Stimulated activated CD8-positive, alpha-beta memory T cell treated with anti-CD3 and anti-CD28 coated beads, Interleukin-12 subunit alpha, Interleukin-12 subunit beta, amount 100 ng/mL, for 24 hours (primary cell): ENCODE data around the gene IFITM1.
"Not testable (repeated sequence)": the region's sequence is repeated elsewhere in the genome, so short reads cannot be mapped to it uniquely, and the experiment has no call there.

Experiments
- DNase-seq: peaks from one replicate; pipeline ENCODE4 v3.0.0-alpha.2; 2020; ENCODE audit errors: extremely low read depth

The IFITM1 gene

GRCh38 chr11:282630-283360 is 31.0 kb upstream of the IFITM1 start:
- no peak for DNase-seq

DNA sequence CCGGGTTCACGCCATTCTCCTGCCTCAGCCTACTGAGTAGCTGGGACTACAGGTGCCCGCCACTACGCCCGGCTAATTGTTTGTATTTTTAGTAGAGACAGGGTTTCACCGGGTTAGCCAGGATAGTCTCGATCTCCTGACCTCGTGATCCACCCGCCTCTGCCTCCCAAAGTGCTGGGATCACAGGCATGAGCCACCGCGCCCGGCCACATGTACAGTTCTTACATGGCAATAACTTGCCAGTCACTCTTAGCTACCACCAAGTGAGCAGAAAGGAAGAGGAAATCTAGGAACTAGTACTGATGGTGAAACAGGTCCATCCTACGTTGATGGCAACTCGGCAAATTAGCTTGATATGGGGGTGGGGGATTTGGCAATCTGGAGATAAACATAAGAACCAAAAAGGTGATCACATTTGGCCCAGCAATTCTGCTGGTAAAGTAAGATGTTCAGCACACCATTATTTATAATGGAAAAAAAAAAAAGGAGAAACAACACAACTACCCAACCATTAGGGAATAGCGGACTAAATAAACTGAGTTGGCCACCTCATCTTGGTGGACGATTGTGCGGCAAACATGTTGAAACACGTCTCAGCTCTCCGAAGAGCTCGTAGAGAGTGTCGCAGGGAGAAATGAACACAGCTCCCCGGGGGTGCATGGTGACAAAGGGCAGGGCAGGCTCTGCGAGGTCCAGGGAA is 30.3 kb upstream of the IFITM1 start:
- DNase-seq = no peak

DNA sequence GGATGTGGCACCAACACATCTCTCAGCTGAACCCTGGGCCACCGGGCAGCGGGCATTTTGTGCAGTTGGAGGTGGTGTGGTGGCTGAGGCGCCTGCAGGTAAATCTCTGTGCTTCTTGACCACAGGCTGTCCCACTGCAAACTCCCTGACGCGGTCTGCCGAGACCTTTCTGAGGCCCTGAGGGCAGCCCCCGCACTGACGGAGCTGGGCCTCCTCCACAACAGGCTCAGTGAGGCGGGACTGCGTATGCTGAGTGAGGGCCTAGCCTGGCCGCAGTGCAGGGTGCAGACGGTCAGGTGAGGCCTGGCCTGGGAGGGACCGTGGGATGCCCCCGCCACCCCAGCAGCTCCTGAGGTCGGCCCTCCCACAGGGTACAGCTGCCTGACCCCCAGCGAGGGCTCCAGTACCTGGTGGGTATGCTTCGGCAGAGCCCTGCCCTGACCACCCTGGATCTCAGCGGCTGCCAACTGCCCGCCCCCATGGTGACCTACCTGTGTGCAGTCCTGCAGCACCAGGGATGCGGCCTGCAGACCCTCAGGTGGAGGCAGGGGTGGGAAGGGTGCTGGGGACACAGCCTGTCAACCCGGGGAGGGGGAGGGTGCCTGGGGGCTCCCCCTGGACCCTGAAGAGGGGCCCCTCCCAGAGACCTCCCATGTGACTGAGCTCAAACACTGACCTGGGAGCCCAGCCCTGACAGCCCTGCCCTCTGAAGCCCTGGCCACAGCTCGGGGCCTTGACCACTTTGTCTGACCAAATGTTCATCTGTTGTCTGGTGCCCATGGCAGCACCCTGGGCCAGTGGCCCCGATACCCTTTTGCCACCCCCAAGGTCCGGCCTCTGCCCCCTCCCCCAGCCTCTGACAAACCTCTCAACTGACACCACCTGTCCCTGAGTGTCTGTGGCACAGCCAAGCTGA is 29.5 kb upstream of the IFITM1 start:
- DNase-seq = no peak

- DNase-seq = no peak
Measured at GRCh38 chr11:285021-285893, 28.6 kb upstream of the IFITM1 start.

- DNase-seq = no peak
Measured at GRCh38 chr11:285894-286220, 28.0 kb upstream of the IFITM1 start.

GRCh38 chr11:286977-287820 is 26.6 kb upstream of the IFITM1 start:
- DNase-seq = not testable (repeated sequence)

GRCh38 chr11:287821-288477 is 25.9 kb upstream of the IFITM1 start:
- DNase-seq = no peak

GRCh38 chr11:288478-289397 is 25.1 kb upstream of the IFITM1 start, which contains the start of gene PGGHG:
PGGHG (plus strand) TSS chr11:289126; CDS start chr11:289817, 691 bp downstream.
- no peak for DNase-seq

DNA sequence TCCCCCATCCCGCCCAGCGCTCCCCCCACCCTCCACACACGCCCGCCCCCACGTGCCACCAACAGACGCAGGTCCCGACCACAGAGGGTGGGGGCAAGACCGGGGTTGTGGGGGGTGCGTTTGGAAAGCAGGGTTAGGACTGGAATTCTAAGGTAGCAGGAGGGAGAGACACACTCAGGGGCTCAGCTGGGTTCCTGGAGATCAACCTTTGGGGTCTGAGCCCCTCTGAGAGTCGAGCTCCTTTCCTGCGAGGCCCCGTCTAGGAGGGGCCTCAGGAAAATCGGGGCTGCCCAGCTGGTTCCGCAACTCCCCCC is 24.5 kb upstream of the IFITM1 start:
- no peak for DNase-seq

GRCh38 chr11:289712-290620 is 23.9 kb upstream of the IFITM1 start:
- no peak for DNase-seq

DNA sequence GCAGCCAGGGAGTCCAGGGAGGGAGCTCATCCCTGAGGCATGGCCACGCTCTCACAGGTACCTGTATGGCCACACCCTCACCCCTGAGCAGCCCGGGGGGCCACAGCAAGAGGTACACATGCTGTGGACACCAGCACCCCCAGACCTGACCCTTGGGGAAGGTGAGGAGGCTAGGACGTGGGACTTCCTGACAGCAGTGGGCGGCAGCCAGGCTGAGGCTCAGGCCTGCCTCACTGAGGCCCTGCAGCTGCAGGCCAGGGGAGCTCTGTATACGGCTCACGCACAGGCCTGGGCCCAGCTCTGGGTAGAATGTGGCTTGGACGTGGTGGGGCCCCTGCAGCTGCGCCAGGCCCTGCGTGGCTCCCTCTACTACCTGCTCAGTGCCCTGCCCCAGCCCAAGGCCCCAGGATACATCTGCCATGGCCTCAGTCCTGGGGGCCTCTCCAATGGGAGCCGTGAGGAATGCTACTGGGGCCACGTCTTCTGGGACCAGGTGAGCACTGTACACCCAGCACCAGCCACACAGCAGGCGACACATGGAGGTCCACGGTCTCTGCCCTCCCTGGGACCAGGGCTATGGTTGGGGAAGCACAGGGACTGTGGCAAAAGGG is 23.1 kb upstream of the IFITM1 start:
- no peak for DNase-seq

- DNase-seq = no peak
Measured at GRCh38 chr11:291281-292210, 22.3 kb upstream of the IFITM1 start.

DNA sequence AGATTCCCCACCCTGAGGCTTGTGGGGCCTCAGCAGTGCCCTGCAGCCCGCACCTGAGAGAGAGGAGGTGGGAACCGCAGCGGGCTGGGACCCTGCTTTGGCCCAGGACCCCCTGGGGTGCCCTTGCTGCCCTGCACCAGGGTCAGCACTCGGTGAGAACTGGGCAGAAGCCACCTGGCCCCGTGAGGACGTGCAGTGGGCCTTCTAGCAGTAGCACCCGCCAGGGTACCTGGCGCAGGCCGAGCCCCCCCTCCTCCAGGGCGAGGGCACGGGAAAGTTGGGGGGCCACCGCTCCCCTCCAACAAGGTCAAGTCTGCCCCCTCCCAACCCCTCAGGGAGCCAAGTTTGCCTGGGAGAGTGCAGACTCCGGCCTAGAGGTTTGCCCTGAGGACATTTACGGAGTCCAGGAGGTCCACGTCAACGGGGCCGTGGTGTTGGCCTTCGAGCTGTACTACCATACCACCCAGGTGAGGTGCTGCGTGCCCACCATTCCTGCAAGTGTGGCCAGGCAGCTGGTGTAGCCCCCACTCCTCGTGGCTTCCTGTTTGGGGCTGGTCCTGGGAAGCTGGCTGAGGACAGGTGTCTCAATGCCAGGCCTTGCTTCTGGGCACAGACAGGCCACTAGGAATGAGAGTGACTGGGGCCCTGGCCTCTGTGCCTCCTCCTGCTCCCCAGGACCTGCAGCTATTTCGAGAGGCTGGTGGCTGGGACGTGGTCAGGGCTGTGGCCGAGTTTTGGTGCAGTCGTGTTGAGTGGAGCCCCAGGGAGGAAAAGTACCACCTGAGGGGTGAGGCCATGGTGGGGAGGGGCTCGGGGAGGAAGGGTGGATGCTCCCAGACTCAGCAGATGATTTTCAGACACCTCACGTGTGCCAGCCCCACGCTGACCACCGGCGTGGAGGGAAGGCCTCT is 21.4 kb upstream of the IFITM1 start:
- DNase-seq = no peak

- no peak for DNase-seq
Measured at GRCh38 chr11:293271-293851, 20.5 kb upstream of the IFITM1 start.
